DND-41 (cell line): ENCODE measurements around the gene SYCP2.

Source experiments
- ATAC-seq: fragments of 200-7000 bp; cut with Tn5 transposase; 3 replicates; pipeline ENCODE4 v1.9.1; 2021; ENCODE audit warnings: low read depth; ENCODE audit not compliant: insufficient read depth
- DNase-seq: peaks from one replicate; pipeline ENCODE4 v3.0.0-alpha.2; 2020
- H2AFZ ChIP-seq: 2 replicates; pipeline ENCODE4 v1.6.0; 2012; ENCODE audit warnings: low read depth, low read length
- H3K27ac ChIP-seq: 2 replicates; pipeline ENCODE4 v1.5.1; 2012; ENCODE audit warnings: low read length, inconsistent platforms
- H3K27me3 ChIP-seq: fragments of 200-600 bp; sonication (generic); 2 replicates; pipeline ENCODE4 v1.6.0; 2012; ENCODE audit warnings: low read length, mild to moderate bottlenecking, inconsistent platforms; ENCODE audit not compliant: insufficient read depth, poor library complexity
- H3K36me3 ChIP-seq: 2 replicates; pipeline ENCODE4 v1.5.1; 2012; ENCODE audit warnings: low read length, inconsistent platforms; ENCODE audit not compliant: insufficient read depth
- H3K4me1 ChIP-seq: 2 replicates; pipeline ENCODE4 v1.5.1; 2012; ENCODE audit warnings: mild to moderate bottlenecking, low read length; ENCODE audit not compliant: insufficient read depth
- H3K4me2 ChIP-seq: 2 replicates; pipeline ENCODE4 v1.6.0; 2012; ENCODE audit warnings: mild to moderate bottlenecking, moderate library complexity, low read length, inconsistent platforms; ENCODE audit not compliant: insufficient read depth
- H3K4me3 ChIP-seq, 2 experiments: fragments of 200-600 bp in 1 of 2; shearing (Covaris generic) in 1 of 2; 2 replicates each; pipeline ENCODE4 v1.5.1; 2012 to 2016; ENCODE audit warnings: inconsistent platforms in 2 of 2, low read length in 2 of 2, mild to moderate bottlenecking in 2 of 2, low read depth in 1 of 2, moderate library complexity in 1 of 2
- H3K79me2 ChIP-seq: 2 replicates; pipeline ENCODE4 v1.6.0; 2012; ENCODE audit warnings: low read length, inconsistent platforms; ENCODE audit not compliant: insufficient read depth
- H3K9ac ChIP-seq: 2 replicates; pipeline ENCODE4 v1.6.0; 2012; ENCODE audit warnings: low read depth, mild to moderate bottlenecking, inconsistent platforms, low read length, moderate library complexity
- H3K9me3 ChIP-seq: 2 replicates; pipeline ENCODE4 v1.5.1; 2012; ENCODE audit warnings: low read length, moderate library complexity, mild to moderate bottlenecking, inconsistent platforms; ENCODE audit not compliant: insufficient read depth, severe bottlenecking
- H4K20me1 ChIP-seq: 2 replicates; pipeline ENCODE4 v1.6.0; 2012; ENCODE audit warnings: low read length; ENCODE audit not compliant: insufficient read depth
- CTCF ChIP-seq: IDR thresholded peaks from 2 replicates; pipeline ENCODE4 v1.5.1; 2012; ENCODE audit warnings: borderline replicate concordance, low read length, moderate library complexity, mild to moderate bottlenecking; ENCODE audit not compliant: poor library complexity, severe bottlenecking; ENCODE audit errors: extremely low read depth
- EZH2 ChIP-seq: IDR thresholded peaks from 3 replicates; pipeline ENCODE4 v1.6.1; 2012; ENCODE audit warnings: borderline replicate concordance, low read depth, mild to moderate bottlenecking, moderate library complexity, low read length, inconsistent platforms; ENCODE audit not compliant: severe bottlenecking

SYCP2 gene

GRCh38 chr20:59819496-59820203, 113.8 kb downstream of the SYCP2 start:
- H3K9ac ChIP-seq: no peak overlapping the region
- no peaks in the 10 kb centered on the region for H3K4me1 ChIP-seq
- H4K20me1 ChIP-seq: no peaks in the 10 kb centered on the region
- H3K36me3 ChIP-seq: no peaks in the 10 kb centered on the region
- no peak overlapping the region for H2AFZ ChIP-seq
- no peak for ATAC-seq
- peaks cover 9% of the 10 kb centered on the region for H3K27me3 ChIP-seq
- H3K79me2 ChIP-seq: no peaks in the 10 kb centered on the region
- no peak overlapping the region for H3K27ac ChIP-seq
- H3K4me2 ChIP-seq: no peak overlapping the region
- no peak overlapping the region for H3K4me3 ChIP-seq
- TF ChIP-seq EZH2: no peak
- no peak for TF ChIP-seq CTCF
- no peaks in the 10 kb centered on the region for H3K9me3 ChIP-seq
- no peak for DNase-seq

- H4K20me1 ChIP-seq: peaks cover 5% of the 10 kb centered on the region; the same call in 1 of the 2 replicates
- H2AFZ ChIP-seq: no peak overlapping the region
- DNase-seq (no peak), ATAC-seq (no peak)
- H3K36me3 ChIP-seq: no peaks in the 10 kb centered on the region
- TF ChIP-seq CTCF (no peak), EZH2 (no peak)
- H3K27me3 ChIP-seq: peaks cover 16% of the 10 kb centered on the region
- H3K4me3 ChIP-seq: no peak overlapping the region
- H3K4me1 ChIP-seq: no peaks in the 10 kb centered on the region
- H3K27ac ChIP-seq: no peak overlapping the region
- no peak overlapping the region for H3K4me2 ChIP-seq
- H3K79me2 ChIP-seq: no peaks in the 10 kb centered on the region
- H3K9ac ChIP-seq: no peak overlapping the region
- no peaks in the 10 kb centered on the region for H3K9me3 ChIP-seq
These were observed 114.5 kb downstream of the SYCP2 start for GRCh38 chr20:59818911-59819310.

- Histone ChIP-seq H3K4me2 (no peak overlapping the region), H3K9ac (no peak overlapping the region), H2AFZ (no peak overlapping the region), H3K27ac (no peak overlapping the region), H3K27me3 (peaks cover 21% of the 10 kb centered on the region), H4K20me1 (peaks cover 5% of the 10 kb centered on the region; the same call in 1 of the 2 replicates), H3K79me2 (no peaks in the 10 kb centered on the region), H3K36me3 (no peaks in the 10 kb centered on the region), H3K4me3 (no peak overlapping the region), H3K9me3 (no peaks in the 10 kb centered on the region), H3K4me1 (no peaks in the 10 kb centered on the region)
- DNase-seq (no peak), ATAC-seq (no peak)
- TF ChIP-seq CTCF (no peak), EZH2 (no peak)
These were observed 115.4 kb downstream of the SYCP2 start for GRCh38 chr20:59817846-59818615.
